Activated B cell treated with CpG ODN at 0.5 μM for 24 hours (primary cell): ENCODE results near the gene KCNQ1. TPM values are rescaled to one million over a fixed set of nuclear protein-coding genes. Genes with fewer than 3 reads are reported as not detected.
A peak's percentile ranks its signal among the peaks of the same experiment; 100 is the strongest.

ENCODE experiments used
- ATAC-seq: fragments of 200-7000 bp; cut with Tn5 transposase; one replicate; pipeline ENCODE4 v1.10.0; 2021; ENCODE audit warnings: low read depth, mild to moderate bottlenecking, moderate library complexity
- CTCF ChIA-PET: fragments of 350-600 bp; sonication (Branson Sonifier 250); formaldehyde crosslinking; loops from one replicate; lab custom pipeline; 2021; ENCODE audit warnings: antibody characterized with exemption; lab: Charles Lee
- POLR2A ChIA-PET: fragments of 350-600 bp; sonication (Branson Sonifier 250); formaldehyde crosslinking; loops from one replicate; lab custom pipeline; 2021; ENCODE audit warnings: antibody characterized with exemption; lab: Charles Lee
- DNase-seq: peaks from one replicate; pipeline ENCODE4 v3.0.0; 2022
- H3K27ac Mint-ChIP-seq: one replicate; pipeline ENCODE4 v1.8.0; 2020; ENCODE audit warnings: mixed read lengths
- H3K27me3 Mint-ChIP-seq: one replicate; pipeline ENCODE4 v1.8.0; 2021; ENCODE audit warnings: mixed read lengths
- H3K36me3 Mint-ChIP-seq: one replicate; pipeline ENCODE4 v1.8.0; 2021; ENCODE audit warnings: low read depth, mixed read lengths
- H3K4me1 Mint-ChIP-seq: one replicate; pipeline ENCODE4 v1.8.0; 2021; ENCODE audit warnings: mixed read lengths
- H3K4me3 Mint-ChIP-seq: one replicate; pipeline ENCODE4 v1.8.0; 2020; ENCODE audit warnings: mild to moderate bottlenecking, mixed read lengths
- H3K9me3 Mint-ChIP-seq: one replicate; pipeline ENCODE4 v1.8.0; 2020; ENCODE audit warnings: mixed read lengths
- intact Hi-C: fragments of 100-400 bp; cut with micrococcal nuclease; formaldehyde crosslinking; loops from one replicate; pipeline ENCODE4 v1.15.1; 2024
- total RNA-seq: library from RNA; stranded (reverse); gene quantifications from 2 replicates; pipeline ENCODE4 v1.2.3, GENCODE V29; 2022
- TF ChIP-seq, protein P1 (sequence below): fragments of 200-600 bp; IDR thresholded peaks from one replicate; pipeline ENCODE4 v1.8.0; 2022; ENCODE audit warnings: antibody characterized with exemption, mild to moderate bottlenecking

The KCNQ1 gene
- total RNA-seq, 1 donor from 2014 or later = 6.5 TPM

DNA sequence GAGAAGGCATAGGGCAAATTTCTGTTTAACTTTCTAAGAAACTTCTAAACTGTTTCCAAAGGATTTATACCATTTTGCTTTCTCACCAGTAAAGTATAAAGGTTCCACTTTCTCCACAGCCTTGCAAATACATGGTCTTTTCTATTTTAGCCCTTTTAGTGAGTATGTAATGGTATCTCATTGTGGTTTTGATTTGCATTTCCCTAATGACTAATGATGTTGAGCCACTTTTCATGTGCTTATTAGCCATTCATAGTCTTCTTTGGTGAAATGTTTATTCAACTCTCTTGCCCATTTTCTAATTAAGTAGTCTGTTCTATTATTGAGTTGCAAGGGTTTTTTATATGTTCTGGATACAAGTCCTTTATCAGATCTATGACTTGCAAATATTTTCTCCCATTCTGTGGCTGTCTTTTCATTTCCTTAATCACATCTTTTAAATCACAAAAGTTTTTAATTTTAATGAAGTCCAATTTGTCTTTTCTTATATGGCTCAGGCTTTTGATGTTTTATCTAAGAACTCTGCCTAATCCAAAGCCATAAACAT lies 338.8 kb downstream of the KCNQ1 start:
- Mint-ChIP-seq H3K4me1 (peaks cover 10% of the 10 kb centered on the region), H3K4me3 (no peak overlapping the region), H3K9me3 (peaks cover 6% of the 10 kb centered on the region), H3K27ac (no peak overlapping the region), H3K36me3 (peaks cover 22% of the 10 kb centered on the region), H3K27me3 (no peaks in the 10 kb centered on the region)
- DNase-seq (no peak), ATAC-seq (peak; percentile 18)
- POLR2A ChIA-PET = no interaction called here
- TF ChIP-seq, protein P1, sequence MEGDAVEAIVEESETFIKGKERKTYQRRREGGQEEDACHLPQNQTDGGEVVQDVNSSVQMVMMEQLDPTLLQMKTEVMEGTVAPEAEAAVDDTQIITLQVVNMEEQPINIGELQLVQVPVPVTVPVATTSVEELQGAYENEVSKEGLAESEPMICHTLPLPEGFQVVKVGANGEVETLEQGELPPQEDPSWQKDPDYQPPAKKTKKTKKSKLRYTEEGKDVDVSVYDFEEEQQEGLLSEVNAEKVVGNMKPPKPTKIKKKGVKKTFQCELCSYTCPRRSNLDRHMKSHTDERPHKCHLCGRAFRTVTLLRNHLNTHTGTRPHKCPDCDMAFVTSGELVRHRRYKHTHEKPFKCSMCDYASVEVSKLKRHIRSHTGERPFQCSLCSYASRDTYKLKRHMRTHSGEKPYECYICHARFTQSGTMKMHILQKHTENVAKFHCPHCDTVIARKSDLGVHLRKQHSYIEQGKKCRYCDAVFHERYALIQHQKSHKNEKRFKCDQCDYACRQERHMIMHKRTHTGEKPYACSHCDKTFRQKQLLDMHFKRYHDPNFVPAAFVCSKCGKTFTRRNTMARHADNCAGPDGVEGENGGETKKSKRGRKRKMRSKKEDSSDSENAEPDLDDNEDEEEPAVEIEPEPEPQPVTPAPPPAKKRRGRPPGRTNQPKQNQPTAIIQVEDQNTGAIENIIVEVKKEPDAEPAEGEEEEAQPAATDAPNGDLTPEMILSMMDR = no peak
- intact Hi-C loops = no loop called here
- CTCF ChIA-PET = no interaction called here

DNA sequence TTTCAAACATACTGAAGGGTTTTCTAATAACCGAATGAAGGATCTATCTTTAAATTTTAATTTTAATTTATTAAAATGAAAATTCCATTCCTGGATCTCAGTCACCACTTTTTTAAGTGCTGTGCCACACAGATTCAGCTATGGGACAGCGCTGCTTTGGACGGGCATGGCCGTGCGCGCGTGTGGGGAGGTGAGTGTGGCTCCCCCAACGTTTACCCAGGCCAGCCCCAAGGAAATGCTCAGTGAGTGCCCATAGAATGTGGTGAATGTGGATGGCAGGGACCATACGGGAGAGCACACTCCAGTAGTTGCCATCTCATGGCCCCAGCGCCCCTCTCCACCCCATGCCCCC lies 343.0 kb downstream of the KCNQ1 start:
- peaks cover 8% of the 10 kb centered on the region for H3K36me3 Mint-ChIP-seq

DNA sequence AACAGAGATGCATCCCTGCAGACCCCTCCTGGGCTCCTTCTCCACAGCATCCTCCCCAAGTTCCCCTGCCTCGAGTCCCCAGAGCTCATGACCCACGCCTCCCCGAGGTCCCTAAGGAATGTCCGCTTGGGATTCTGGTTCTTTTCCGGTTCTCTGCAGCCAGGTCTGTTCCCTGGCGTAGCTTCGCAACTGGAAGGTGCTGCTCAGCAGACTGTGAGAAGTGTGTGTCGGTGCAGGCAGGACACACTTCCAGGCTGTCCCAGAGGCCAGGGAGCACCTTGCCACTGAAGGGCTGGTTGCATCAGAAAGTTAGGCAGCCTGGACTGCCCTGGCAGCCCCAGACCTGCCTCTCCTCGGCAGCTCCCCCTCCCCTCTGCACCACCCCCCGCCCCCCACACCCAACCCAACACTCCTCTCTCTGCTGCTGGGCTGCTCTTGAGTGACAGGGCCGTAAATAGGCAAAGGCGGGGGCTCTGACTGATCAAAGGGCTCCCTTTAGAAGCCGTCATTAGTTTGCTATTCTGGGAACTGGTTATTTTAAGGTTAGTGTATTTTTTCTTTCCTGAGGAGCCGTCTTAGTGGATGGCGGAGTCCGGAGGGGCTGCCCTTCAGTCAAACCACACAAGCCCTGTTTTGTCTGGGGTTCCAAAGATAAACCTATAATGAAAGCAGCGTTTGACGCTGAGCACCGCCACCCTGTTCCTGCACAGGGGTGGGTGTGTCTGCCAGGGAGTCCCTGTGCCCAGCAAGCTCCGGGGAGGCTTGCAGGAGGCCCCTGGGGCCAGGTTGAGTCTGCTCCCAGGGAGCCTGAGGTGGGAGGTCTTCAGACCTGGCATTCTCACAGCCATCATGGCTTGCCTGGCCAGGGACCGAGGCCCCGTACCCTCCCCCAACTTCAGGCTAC lies 343.6 kb downstream of the KCNQ1 start:
- intact Hi-C loops = no loop called here
- H3K9me3 Mint-ChIP-seq = peaks cover 4% of the 10 kb centered on the region
- TF ChIP-seq, protein P1 = no peak
- H3K4me1 Mint-ChIP-seq = peaks cover 13% of the 10 kb centered on the region
- ATAC-seq = no peak
- ChIA-PET CTCF (no interaction called here), POLR2A (no interaction called here)
- H3K27ac Mint-ChIP-seq = no peak overlapping the region
- H3K4me3 Mint-ChIP-seq = no peak overlapping the region
- DNase-seq = no peak
- peaks cover 7% of the 10 kb centered on the region for H3K36me3 Mint-ChIP-seq
- H3K27me3 Mint-ChIP-seq = no peaks in the 10 kb centered on the region

More for the DNA sequence above, 343.0 kb downstream of the KCNQ1 start:
- intact Hi-C loops = no loop called here
- no peak for ATAC-seq
- H3K27ac Mint-ChIP-seq = no peak overlapping the region
- no peak overlapping the region for H3K4me3 Mint-ChIP-seq
- DNase-seq = no peak
- TF ChIP-seq, protein P1 = no peak
- H3K27me3 Mint-ChIP-seq = no peaks in the 10 kb centered on the region
- H3K9me3 Mint-ChIP-seq = peaks cover 4% of the 10 kb centered on the region
- ChIA-PET CTCF (no interaction called here), POLR2A (no interaction called here)
- H3K4me1 Mint-ChIP-seq = peaks cover 17% of the 10 kb centered on the region

DNA sequence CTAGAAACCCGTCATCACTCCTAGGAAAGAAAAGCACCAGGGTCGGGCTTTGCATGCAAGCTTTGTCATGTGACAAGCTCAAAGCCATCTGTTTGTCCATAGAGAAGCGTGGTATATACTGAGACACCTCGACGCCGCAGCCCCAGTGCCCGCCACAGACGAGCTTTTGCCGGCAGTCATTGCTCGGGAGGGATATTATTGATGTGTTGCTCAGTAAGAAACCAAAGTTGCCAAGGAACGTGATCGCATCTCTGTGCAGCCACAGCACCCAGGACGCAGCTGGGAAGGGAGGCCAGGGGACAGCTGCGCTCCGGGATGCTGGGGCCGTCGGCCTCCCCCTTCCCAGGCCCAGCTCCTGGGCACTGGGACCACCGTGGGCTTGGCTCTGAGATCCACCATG lies 344.5 kb downstream of the KCNQ1 start:
- ChIA-PET CTCF (no interaction called here), POLR2A (no interaction called here)
- Mint-ChIP-seq H3K27ac (no peak overlapping the region), H3K36me3 (peaks cover 10% of the 10 kb centered on the region), H3K9me3 (peaks cover 4% of the 10 kb centered on the region), H3K4me1 (peaks cover 8% of the 10 kb centered on the region), H3K4me3 (no peak overlapping the region), H3K27me3 (no peaks in the 10 kb centered on the region)
- no peak for ATAC-seq
- TF ChIP-seq, protein P1 = no peak
- DNase-seq = no peak
- intact Hi-C loops = no loop called here

DNA sequence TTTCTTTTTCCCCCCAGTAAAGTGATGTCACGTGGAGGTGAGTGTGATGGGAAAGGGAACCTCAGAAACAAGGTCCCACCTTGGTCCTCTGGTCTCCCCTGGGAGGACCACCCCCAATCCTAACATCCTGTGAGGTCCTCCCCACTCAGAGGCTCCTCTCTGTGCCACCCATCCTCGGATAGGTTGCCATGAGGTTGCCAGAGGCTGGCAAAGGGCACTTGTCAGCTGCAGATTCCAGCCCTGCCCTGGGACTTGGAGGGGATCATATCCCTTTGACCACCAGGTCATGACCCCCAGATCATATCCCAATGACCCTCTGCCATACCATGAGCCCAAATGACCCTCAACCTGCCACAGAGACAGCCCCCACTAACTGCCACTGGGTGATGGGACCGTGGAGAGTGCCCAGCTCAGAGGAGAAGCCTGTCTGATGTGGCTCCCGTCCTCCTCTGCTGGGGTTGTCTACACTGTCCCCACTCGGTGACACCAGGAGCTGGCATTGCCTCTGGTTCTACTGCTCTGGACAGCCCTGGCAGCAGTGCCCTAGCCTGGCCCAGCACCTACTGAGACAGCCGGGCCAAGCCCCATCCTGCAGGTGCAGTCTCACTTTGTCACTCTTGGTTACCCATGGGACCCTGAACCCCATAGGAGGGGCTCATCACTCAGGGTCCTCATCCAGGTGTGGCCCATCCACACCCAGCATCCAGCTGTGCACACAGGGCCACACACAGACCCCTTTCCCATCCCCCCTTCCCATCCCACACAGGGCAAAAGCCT lies 345.2 kb downstream of the KCNQ1 start:
- Mint-ChIP-seq H3K36me3 (peaks cover 8% of the 10 kb centered on the region), H3K27me3 (no peaks in the 10 kb centered on the region), H3K4me3 (no peak overlapping the region), H3K9me3 (peaks cover 4% of the 10 kb centered on the region), H3K27ac (no peak overlapping the region), H3K4me1 (peaks cover 8% of the 10 kb centered on the region)
- intact Hi-C loops = loop anchor here (5.0 kb wide), 1 partner anchor 97 kb away; the partner anchor contains the start of gene CDKN1C
- TF ChIP-seq, protein P1 = no peak
- CTCF ChIA-PET = no interaction called here
- no peak for ATAC-seq
- peak; percentile 12 for DNase-seq
- POLR2A ChIA-PET = no interaction called here
